Measurements from ENCODE around the gene PDE11A. TPM values are rescaled to one million over a fixed set of nuclear protein-coding genes. Genes with fewer than 3 reads are reported as not detected.
A peak's percentile ranks its signal among the peaks of the same experiment; 100 is the strongest.

Gene PDE11A
- total and polyA plus RNA-seq, 2 donors, result 0.14 to 0.43 TPM

DNA sequence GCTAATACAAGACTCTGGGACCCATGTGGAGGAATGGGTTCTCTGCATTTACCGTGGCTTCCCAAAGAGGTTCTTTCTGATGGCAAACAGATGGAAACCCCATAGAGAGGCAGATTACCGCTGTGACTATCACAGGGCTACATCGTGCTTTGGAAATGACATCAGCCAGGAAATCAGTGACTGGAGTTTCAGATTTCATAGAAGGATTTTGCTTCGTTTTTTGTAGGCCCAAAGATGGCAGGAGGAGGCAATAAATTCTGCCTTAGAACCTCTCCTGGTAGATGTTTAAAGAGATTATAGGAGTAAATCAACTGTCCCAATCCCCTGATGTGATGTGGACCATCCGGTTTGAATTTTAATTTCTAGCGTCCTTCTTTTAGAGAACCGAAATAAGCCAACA lies 465.9 kb downstream of the PDE11A start:
- no peak overlapping the region for H3K27ac ChIP-seq (ENCODE audit: low read depth in 1 of 2, low read length in 1 of 2)
- no peaks in the 10 kb centered on the region for H3K36me3 ChIP-seq (ENCODE audit: control insufficient read depth in 2 of 2, insufficient read depth in 2 of 2, low read length in 1 of 2)
- H3K4me3 ChIP-seq (ENCODE audit: low read length in 2 of 2), result no peak overlapping the region
- 91% methylated on average over 7 of the region's 7 CpGs for WGBS
- no peak for DNase-seq (ENCODE audit: low read depth in 6 of 9, low spot score in 9 of 9)
- H3K27me3 ChIP-seq (ENCODE audit: control insufficient read depth in 2 of 2, insufficient read depth in 1 of 2, low read length in 1 of 2), result no peaks in the 10 kb centered on the region
- H3K9me3 ChIP-seq (ENCODE audit: control insufficient read depth in 2 of 2, insufficient read depth in 1 of 2, low read length in 1 of 2), result no peaks in the 10 kb centered on the region
- H3K4me1 ChIP-seq (ENCODE audit: control insufficient read depth in 2 of 2, insufficient read depth in 2 of 2, low read length in 2 of 2), result no peaks in the 10 kb centered on the region

DNA sequence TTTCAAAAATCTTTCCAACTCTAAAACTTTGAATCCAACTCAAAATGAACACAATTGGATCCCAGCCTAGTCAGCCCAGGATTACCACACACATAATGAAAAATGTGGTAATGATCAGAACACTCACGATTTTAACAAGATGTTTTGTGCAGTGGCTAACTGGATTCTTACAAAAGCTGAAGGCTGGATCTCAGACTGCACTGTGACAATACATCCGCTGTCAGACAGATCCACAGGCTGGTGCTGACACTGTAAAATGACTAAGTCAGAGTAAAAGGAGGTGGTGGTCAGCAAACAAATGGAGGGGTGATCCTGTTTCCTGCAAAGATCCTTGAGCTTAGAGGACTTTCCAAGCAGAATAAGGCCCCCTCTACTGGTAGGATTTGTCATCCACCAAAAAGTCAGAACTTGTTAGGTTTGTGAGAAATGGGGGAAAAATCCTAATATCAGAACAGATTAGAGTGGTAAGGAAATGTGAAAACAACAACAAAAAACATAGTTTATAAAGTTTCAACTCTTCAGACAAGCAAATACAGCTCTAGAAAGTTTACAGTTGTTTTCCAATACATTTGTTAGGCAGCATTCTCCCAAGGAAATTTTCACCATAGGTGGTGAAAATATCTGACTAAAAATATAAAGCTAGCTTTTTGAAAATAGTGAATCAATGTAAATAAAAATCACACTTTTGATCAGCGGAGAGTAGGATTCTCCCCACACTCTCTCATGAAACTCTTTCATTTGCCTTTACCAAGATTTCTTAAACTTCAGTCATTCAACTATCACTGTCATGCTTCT lies 468.1 kb downstream of the PDE11A start:
- Histone ChIP-seq H3K9me3 (ENCODE audit: control insufficient read depth in 2 of 2, insufficient read depth in 1 of 2, low read length in 1 of 2) (no peaks in the 10 kb centered on the region), H3K4me1 (ENCODE audit: control insufficient read depth in 2 of 2, insufficient read depth in 2 of 2, low read length in 2 of 2) (peaks cover 0 to under 1% of the 10 kb centered on the region in 2 donors), H3K27me3 (ENCODE audit: control insufficient read depth in 2 of 2, insufficient read depth in 1 of 2, low read length in 1 of 2) (no peaks in the 10 kb centered on the region), H3K36me3 (ENCODE audit: control insufficient read depth in 2 of 2, insufficient read depth in 2 of 2, low read length in 1 of 2) (no peaks in the 10 kb centered on the region), H3K4me3 (ENCODE audit: low read length in 2 of 2) (no peak overlapping the region), H3K27ac (ENCODE audit: low read depth in 1 of 2, low read length in 1 of 2) (no peak overlapping the region)
- 84% methylated on average over 3 of the region's 3 CpGs for WGBS
- peak in 3 of 9 donors; percentile 26 to 42 (median 30) for DNase-seq (ENCODE audit: low read depth in 6 of 9, low spot score in 9 of 9)

DNA sequence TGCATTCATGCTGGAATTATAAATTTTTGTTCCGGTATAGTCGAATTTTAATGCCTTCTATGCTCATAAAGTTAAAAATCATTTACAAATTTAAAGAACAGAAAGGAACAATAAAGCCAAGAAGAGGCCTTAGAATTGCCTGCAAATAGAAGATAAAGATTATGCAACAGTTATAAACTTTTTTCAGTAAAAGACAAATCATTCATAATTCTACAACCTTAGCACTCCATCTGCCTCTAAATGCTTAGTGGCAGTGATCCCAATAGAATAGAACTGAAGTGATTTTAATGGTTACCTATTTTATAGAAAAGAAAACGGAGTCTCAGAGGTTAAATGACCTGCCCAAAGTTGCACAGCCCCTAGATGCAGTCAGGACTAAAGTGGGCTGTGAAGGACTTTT lies 468.8 kb downstream of the PDE11A start:
- H3K9me3 ChIP-seq (ENCODE audit: control insufficient read depth in 2 of 2, insufficient read depth in 1 of 2, low read length in 1 of 2), result no peaks in the 10 kb centered on the region
- no peak overlapping the region for H3K27ac ChIP-seq (ENCODE audit: low read depth in 1 of 2, low read length in 1 of 2)
- no peak overlapping the region for H3K4me3 ChIP-seq (ENCODE audit: low read length in 2 of 2)
- H3K36me3 ChIP-seq (ENCODE audit: control insufficient read depth in 2 of 2, insufficient read depth in 2 of 2, low read length in 1 of 2), result no peaks in the 10 kb centered on the region
- H3K4me1 ChIP-seq (ENCODE audit: control insufficient read depth in 2 of 2, insufficient read depth in 2 of 2, low read length in 2 of 2), result peaks cover 0 to 8% of the 10 kb centered on the region in 2 donors
- WGBS, result 96% methylated on average over 3 of the region's 3 CpGs
- no peaks in the 10 kb centered on the region for H3K27me3 ChIP-seq (ENCODE audit: control insufficient read depth in 2 of 2, insufficient read depth in 1 of 2, low read length in 1 of 2)
- DNase-seq (ENCODE audit: low read depth in 6 of 9, low spot score in 9 of 9), result no peak

DNA sequence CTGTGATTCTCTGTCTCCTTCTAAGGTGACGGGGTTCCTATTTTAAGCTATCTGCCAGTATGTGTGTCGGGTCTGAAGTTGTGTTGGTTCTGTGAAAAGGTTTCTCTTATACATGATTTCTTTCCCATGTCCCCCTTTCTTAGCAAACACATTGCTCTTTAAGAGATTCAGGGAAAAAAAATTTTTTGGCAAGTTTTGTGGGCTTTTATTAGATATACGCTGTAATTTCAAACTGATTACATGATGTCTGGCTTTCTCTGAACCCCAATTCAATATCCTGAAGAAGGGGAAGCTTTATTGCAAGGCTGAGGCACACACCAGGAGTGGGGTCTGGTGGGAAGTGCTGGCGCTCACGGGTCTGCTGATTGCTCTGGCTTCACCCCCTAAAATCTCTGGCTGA lies 469.4 kb downstream of the PDE11A start:
- H3K9me3 ChIP-seq (ENCODE audit: control insufficient read depth in 2 of 2, insufficient read depth in 1 of 2, low read length in 1 of 2), result no peaks in the 10 kb centered on the region
- no peaks in the 10 kb centered on the region for H3K27me3 ChIP-seq (ENCODE audit: control insufficient read depth in 2 of 2, insufficient read depth in 1 of 2, low read length in 1 of 2)
- no peak overlapping the region for H3K27ac ChIP-seq (ENCODE audit: low read depth in 1 of 2, low read length in 1 of 2)
- no peak overlapping the region for H3K4me3 ChIP-seq (ENCODE audit: low read length in 2 of 2)
- H3K4me1 ChIP-seq (ENCODE audit: control insufficient read depth in 2 of 2, insufficient read depth in 2 of 2, low read length in 2 of 2), result peaks cover 0 to 9% of the 10 kb centered on the region in 2 donors
- no peak for DNase-seq (ENCODE audit: low read depth in 6 of 9, low spot score in 9 of 9)
- 97% methylated on average over 5 of the region's 5 CpGs for WGBS
- H3K36me3 ChIP-seq (ENCODE audit: control insufficient read depth in 2 of 2, insufficient read depth in 2 of 2, low read length in 1 of 2), result no peaks in the 10 kb centered on the region

DNA sequence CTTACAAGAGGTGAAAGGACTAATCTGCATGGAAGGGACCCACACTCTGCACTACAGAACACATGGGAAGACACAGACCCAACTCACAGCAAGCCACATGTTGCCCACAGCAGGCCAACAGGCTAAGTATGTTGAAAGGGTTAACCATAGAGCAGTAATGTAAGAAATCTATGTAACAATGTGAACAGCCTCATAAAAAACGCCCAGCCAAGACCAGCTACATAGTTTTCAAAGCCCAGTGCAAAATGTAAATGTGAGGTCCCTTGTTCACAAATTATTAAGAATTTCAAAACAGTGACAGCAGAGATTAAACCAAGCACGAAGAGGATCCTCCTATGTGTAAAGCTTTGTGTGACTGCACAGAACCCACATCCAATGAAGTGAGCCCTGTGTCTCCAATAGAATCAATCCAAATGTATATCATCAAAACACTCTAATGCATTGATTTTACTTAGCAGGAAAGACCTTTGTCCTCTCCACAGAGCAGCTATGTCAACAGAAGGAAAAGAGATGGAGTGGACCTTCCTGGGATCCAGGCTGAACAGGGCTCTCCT lies 469.9 kb downstream of the PDE11A start:
- Histone ChIP-seq H3K27ac (ENCODE audit: low read depth in 1 of 2, low read length in 1 of 2) (no peak overlapping the region), H3K9me3 (ENCODE audit: control insufficient read depth in 2 of 2, insufficient read depth in 1 of 2, low read length in 1 of 2) (no peaks in the 10 kb centered on the region), H3K4me3 (ENCODE audit: low read length in 2 of 2) (no peak overlapping the region), H3K36me3 (ENCODE audit: control insufficient read depth in 2 of 2, insufficient read depth in 2 of 2, low read length in 1 of 2) (no peaks in the 10 kb centered on the region), H3K27me3 (ENCODE audit: control insufficient read depth in 2 of 2, insufficient read depth in 1 of 2, low read length in 1 of 2) (no peaks in the 10 kb centered on the region), H3K4me1 (ENCODE audit: control insufficient read depth in 2 of 2, insufficient read depth in 2 of 2, low read length in 2 of 2) (peaks cover 0 to 13% of the 10 kb centered on the region in 2 donors)
- WGBS, result 92% methylated on average over 2 of the region's 2 CpGs
- DNase-seq (ENCODE audit: low read depth in 6 of 9, low spot score in 9 of 9), result no peak

DNA sequence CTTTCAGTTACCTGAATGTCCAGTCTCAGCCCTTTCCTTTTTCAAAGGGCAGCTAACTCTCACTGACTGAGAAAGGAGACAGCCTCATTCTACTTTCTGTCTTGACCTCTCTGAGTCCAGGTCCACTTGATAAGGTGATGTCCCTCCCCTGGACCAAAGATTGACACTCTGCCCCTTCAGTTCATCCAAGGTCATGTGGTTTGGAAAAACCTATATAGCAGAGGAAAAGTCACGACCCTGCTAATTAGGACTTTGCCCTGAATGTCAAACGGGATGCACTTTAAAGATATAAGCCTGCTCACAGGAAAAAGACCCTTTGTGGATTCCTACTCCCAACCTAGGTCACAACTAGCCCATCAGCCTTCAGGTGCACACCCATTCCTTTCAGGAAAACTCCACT lies 471.7 kb downstream of the PDE11A start:
- Histone ChIP-seq H3K36me3 (ENCODE audit: control insufficient read depth in 2 of 2, insufficient read depth in 2 of 2, low read length in 1 of 2) (no peaks in the 10 kb centered on the region), H3K4me3 (ENCODE audit: low read length in 2 of 2) (no peak overlapping the region), H3K9me3 (ENCODE audit: control insufficient read depth in 2 of 2, insufficient read depth in 1 of 2, low read length in 1 of 2) (no peaks in the 10 kb centered on the region), H3K27ac (ENCODE audit: low read depth in 1 of 2, low read length in 1 of 2) (no peak overlapping the region), H3K4me1 (ENCODE audit: control insufficient read depth in 2 of 2, insufficient read depth in 2 of 2, low read length in 2 of 2) (peaks cover 0 to 13% of the 10 kb centered on the region in 2 donors), H3K27me3 (ENCODE audit: control insufficient read depth in 2 of 2, insufficient read depth in 1 of 2, low read length in 1 of 2) (no peaks in the 10 kb centered on the region)
- no peak for DNase-seq (ENCODE audit: low read depth in 6 of 9, low spot score in 9 of 9)
- WGBS, result 95% methylated on average over 2 of the region's 2 CpGs

DNA sequence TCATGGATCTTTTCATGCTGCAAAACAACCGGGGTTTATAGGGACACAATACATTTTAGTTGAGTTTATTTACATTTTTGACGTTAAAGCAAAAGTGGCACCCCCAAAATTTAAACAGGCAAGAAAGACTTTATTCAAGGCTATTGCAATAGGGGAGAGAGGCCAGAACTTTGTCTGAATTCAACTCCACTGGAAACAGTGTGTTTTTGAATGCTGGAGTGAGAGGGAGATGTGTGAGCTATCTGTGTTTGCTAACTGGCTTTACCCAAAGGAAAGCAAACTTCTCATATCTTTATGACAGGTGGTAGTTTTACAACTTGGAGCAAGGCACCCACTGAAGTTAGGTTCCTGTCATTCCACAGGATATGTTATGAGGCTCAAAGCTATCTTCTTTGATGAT lies 472.6 kb downstream of the PDE11A start:
- Histone ChIP-seq H3K4me1 (ENCODE audit: control insufficient read depth in 2 of 2, insufficient read depth in 2 of 2, low read length in 2 of 2) (peaks cover 0 to 13% of the 10 kb centered on the region in 2 donors), H3K4me3 (ENCODE audit: low read length in 2 of 2) (no peak overlapping the region), H3K9me3 (ENCODE audit: control insufficient read depth in 2 of 2, insufficient read depth in 1 of 2, low read length in 1 of 2) (no peaks in the 10 kb centered on the region), H3K27me3 (ENCODE audit: control insufficient read depth in 2 of 2, insufficient read depth in 1 of 2, low read length in 1 of 2) (no peaks in the 10 kb centered on the region), H3K27ac (ENCODE audit: low read depth in 1 of 2, low read length in 1 of 2) (no peak overlapping the region), H3K36me3 (ENCODE audit: control insufficient read depth in 2 of 2, insufficient read depth in 2 of 2, low read length in 1 of 2) (no peaks in the 10 kb centered on the region)
- DNase-seq (ENCODE audit: low read depth in 6 of 9, low spot score in 9 of 9), result no peak
- WGBS, result 97% methylated on average over 2 of the region's 2 CpGs

DNA sequence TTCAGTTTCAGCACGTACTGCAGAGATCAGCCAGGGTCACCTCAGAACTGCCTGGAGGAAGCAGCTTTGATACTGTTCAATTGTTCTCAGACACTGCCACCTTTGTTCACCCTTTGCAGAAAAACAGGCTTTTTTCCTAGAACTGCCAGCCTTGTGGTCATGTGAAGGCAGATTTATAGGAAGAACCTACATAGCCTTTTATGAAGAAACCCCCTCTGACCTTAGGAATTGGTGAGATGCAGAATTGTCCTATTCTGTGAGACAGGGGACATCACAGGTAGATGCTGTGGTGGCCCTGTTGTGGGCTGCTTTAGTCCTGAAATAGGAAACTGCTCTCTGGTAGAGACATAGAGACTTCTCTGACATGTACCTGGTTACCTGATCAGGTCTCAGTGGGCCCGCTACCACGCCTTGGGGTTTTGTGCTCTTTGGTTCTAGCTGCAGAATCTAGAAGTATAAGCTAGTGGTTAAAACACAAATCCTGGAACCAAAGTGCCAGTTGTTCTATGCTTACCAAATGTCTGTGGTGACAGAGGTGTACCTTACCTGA lies 473.4 kb downstream of the PDE11A start:
- Histone ChIP-seq H3K9me3 (ENCODE audit: control insufficient read depth in 2 of 2, insufficient read depth in 1 of 2, low read length in 1 of 2) (no peaks in the 10 kb centered on the region), H3K36me3 (ENCODE audit: control insufficient read depth in 2 of 2, insufficient read depth in 2 of 2, low read length in 1 of 2) (no peaks in the 10 kb centered on the region), H3K27ac (ENCODE audit: low read depth in 1 of 2, low read length in 1 of 2) (no peak overlapping the region), H3K4me3 (ENCODE audit: low read length in 2 of 2) (no peak overlapping the region), H3K4me1 (ENCODE audit: control insufficient read depth in 2 of 2, insufficient read depth in 2 of 2, low read length in 2 of 2) (peaks cover 0 to 16% of the 10 kb centered on the region in 2 donors), H3K27me3 (ENCODE audit: control insufficient read depth in 2 of 2, insufficient read depth in 1 of 2, low read length in 1 of 2) (no peaks in the 10 kb centered on the region)
- 84% methylated on average over 3 of the region's 3 CpGs for WGBS
- no peak for DNase-seq (ENCODE audit: low read depth in 6 of 9, low spot score in 9 of 9)

DNA sequence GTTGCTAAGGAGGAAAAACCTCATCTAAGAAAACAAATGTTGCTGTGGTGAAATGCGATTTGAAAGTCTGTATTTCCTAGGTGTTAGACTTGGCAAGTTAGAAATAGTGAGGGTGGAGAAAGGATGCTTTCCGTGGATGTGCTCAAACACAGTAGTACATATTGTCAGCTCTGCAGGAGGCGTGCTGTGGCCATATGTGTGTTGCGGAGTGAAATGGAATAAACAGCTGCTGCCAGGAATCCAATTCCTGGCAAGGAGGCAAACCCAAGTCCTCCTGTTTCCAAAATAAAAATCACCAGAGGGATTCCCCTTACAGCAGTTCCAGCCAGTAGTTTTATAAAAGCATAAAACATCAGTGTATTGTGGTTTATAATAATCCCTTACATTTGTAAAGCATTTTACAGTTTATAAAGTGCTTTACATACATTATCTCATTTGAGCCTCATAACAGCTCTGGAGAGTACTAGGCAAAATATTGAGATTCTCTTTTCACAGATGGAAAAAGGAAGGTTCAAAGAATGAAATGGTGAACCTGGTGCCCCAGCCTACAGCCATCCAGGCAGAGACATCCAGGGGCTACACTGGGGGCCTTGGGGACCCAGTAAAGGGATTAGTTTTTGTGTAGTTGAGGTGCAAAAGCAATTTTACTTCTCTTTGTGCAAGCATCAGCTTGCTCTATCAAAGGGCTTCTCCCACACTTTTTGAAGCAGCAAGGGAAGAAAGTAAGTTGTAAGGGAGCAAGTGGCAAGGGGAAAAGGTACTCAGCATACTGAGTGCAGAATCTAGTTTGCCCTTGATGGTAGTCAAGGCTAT lies 474.0 kb downstream of the PDE11A start:
- Histone ChIP-seq H3K36me3 (ENCODE audit: control insufficient read depth in 2 of 2, insufficient read depth in 2 of 2, low read length in 1 of 2) (no peaks in the 10 kb centered on the region), H3K27me3 (ENCODE audit: control insufficient read depth in 2 of 2, insufficient read depth in 1 of 2, low read length in 1 of 2) (no peaks in the 10 kb centered on the region), H3K4me1 (ENCODE audit: control insufficient read depth in 2 of 2, insufficient read depth in 2 of 2, low read length in 2 of 2) (peaks cover 0 to 20% of the 10 kb centered on the region in 2 donors), H3K27ac (ENCODE audit: low read depth in 1 of 2, low read length in 1 of 2) (no peak overlapping the region), H3K4me3 (ENCODE audit: low read length in 2 of 2) (no peak overlapping the region), H3K9me3 (ENCODE audit: control insufficient read depth in 2 of 2, insufficient read depth in 1 of 2, low read length in 1 of 2) (no peaks in the 10 kb centered on the region)
- 95% methylated on average over 4 of the region's 4 CpGs for WGBS
- no peak for DNase-seq (ENCODE audit: low read depth in 6 of 9, low spot score in 9 of 9)

Measured in thymus (tissue), 11 donors.